ENCODE data around the gene NPTXR.

The NPTXR gene

DNA sequence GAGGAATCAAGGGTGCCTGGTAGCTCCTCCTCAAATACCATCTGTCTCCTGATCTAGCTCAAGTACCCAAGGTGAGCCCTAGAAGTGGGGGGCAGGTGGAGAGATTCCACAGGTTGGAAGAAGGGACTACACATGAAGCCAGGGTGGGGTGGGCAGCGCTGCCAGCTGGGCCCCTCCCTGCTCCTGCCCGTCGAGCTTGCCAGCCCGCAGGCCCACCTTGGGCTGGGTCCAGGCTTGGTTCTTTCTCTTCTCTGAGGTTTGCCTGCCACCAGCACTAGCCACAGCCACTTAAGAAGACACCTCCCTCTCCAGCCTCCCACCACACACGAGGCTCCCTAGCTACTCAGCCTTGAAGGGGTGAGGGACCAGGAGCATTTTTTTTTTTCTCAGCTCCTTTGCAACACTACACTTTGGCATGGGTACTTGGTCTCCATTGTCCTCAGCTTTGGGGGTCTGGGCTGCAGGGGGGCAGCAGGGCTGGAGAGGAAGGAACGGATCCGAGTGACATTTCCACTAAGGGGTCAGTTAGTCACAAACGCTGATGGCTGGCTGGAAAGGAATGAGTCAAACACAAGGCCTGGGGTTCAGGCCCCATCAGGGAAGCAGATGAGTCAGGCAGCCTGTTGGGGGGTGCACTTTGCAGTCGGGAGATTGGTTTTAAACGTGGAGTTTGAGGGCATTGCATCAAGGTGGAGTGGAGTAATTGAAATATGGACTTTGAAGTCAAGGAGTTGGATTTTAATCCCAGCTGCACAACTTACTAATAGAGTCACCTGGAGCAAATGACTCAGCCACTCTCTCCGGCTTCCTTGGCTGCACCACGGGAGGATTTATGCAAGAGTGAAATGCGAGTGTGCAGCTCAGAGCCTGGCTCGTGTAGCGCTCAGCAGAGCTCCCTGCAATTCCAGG is 7.4 kb upstream of the NPTXR start:
- no peak for DNase-seq

- DNase-seq: no peak
These were observed 6.6 kb upstream of the NPTXR start for GRCh38 chr22:38850399-38850798.

DNA sequence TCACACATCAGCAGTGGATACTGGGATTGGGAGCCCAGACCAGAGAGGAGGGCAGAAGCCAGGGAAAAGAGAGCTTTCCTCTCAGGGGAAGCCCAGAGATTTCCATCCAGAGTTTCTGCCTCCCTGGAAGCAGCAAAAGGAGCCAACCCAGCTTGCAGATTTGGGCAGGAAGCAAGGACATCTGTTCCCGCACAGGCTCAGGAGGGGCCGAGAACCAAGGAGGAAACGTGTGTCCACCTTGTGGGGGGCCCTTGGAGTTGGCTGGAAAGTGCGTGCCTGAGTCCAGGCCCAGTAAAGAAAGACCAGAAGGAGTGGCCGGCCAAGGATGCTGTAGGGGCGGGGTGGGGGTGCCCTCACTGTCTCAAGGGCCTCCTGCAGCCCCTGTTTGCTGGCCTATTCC is 6.0 kb upstream of the NPTXR start:
- DNase-seq: no peak

- DNase-seq: no peak
These were observed 2.6 kb upstream of the NPTXR start for GRCh38 chr22:38846412-38846811.

DNA sequence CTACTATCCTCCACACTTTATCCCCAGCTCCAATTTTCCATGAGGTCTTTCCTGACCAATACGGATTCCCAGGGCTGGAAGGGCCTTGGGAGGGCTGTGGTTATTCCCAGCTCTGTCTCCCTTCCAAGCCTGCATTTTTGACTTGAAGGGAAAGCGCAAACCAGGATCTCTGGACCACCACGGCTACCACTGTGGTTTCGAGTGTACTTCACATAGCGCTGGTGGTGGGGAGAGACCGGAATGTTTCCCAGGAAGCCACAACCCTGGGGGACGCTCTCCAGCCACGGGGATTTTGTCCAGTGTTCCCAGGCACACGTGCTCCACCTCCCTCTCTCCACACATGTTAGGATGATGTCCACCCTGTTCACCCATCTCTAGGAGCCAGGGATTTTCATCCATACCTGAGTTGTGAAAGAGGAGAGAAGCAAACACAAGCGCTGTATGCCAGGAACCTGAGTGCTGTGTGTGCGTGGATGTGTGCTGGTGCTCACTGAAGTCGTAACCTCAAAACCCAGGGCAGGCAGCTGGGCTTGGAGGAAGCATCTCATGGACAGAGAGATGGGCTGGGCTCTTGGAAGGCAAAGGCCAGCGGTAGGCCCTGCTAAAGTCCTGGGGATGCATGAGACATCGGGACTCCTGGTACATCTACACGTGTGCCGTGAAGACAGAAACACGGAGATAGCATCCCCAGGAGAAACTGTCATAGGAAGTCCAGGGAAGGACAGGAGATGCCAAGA is 1.3 kb upstream of the NPTXR start:
- no peak for DNase-seq

GRCh38 chr22:38844315-38845003 is 631 bp upstream of the NPTXR start:
- DNase-seq: no peak

- no peak for DNase-seq
These were observed 599 bp downstream of the NPTXR start for GRCh38 chr22:38843201-38843656.

DNA sequence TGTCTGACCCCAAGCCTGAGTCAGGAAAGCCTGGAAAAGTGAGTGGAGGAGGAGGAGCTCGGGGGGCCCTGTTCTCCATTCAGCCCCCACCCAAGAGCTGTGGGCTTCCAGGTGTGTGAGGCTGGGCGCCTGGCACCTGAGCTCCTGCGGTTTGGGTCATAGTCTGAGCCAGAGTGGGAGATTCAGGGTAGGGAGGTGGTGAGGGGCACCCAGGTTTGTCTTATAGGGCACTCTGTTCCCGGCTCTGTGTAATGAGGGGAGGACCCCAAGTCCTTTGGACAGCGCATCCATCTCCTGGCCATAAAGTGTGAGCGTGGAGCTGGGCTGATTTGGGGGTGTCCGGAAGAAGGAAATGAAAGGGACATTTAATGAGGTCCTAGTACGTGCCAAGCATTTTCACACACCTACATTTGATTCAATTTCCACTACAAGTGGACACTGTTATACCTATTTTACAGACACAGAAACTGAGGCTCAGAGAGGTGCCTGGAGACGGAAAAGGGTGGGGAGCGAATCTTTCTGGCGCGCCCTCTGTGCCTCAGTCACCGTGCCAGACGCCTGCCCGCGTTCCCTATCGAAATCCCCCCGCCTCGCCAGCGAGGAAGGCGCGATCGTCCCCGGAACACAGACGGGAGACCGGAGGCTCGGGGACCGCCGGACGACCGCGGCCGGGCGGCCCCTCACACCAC is 1.2 kb downstream of the NPTXR start:
- DNase-seq: no peak

DNA sequence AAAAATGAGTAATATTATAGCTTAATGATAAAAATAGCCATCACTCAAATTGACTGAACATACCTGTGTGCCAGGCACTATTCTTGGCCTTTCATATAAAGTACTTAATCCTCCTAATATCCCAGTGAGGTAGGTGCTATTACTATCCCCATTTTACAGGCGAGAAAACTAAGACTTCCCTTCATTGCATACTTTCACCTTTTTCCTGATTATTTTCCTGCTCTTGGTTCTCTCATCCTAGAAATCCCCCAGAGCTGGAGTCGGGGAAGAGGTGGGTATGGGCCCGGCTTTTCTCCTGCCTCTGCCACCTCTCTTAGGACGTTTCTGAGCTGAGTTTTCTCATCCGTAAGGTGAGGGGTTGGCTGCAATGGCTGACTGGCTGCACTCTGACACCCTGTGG is 2.2 kb downstream of the NPTXR start:
- no peak for DNase-seq

- no peak for DNase-seq
These were observed 2.6 kb downstream of the NPTXR start for GRCh38 chr22:38841211-38841610.

GRCh38 chr22:38840129-38840528 is 3.7 kb downstream of the NPTXR start:
- no peak for DNase-seq

GRCh38 chr22:38839686-38840085 is 4.1 kb downstream of the NPTXR start:
- DNase-seq: no peak

DNA sequence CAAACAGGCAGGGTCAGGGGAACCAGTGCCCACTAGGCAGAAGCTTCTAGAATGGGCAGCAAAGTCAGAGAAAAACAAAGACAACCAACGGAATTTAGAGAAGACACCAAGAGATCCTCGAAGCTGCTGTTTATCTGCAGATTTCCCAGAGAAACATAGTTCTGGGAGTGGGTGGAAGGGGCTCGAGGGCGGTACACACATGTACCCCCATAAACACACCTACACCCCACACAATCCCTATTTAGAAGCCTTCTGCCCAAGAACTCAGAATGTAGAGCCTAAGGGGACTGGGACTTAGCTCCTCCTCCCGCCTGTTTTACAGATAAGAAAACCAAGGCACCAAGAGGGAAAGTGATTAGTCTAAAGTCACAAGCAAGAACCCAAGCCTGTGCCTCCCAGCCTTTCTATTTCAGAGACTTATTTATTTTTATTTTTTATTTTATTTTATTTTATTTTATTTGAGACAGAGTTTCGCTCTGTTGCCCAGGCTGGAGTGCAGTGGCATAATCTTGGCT is 6.4 kb downstream of the NPTXR start:
- no peak for DNase-seq

DNA sequence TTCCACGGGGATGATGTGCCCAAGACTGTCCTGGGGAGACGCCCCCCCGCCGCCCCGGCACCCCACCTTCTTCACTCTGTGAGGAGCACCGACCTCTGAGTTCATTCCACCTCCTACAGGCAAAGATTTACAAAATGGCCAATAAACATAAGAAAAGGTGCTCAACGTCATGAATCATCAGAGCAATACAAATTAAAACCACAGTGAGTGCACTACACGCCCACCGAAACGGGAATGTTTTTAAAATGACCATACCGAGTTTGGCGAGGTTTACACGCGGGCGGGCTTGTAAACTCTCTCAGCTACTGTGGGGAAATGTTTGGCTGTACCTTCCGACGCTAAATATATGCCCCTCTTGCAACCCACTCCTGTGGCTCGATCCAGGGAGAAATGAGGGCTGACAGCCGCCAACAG is 7.9 kb downstream of the NPTXR start:
- no peak for DNase-seq

DNA sequence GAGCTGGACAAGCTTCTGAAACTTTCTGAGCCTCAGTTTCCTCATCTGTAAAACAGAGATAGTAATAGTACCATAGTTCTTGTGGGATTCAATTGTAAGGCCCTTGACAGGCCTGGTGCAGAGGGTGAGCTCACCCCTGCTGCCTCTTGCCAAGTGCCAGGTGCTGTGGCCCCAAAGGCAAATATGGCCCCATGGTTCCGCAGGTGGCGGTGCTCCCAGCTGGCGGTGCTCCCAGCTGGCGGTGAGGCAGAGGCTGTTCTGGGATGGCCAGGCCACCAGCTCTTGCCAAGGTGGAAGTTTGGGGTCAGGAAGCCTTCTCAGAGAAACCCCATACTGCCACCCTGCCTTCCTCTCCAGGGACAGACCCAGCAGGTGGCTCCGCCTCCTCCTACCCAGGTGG is 8.8 kb downstream of the NPTXR start:
- DNase-seq: no peak

- DNase-seq: no peak
These were observed 9.4 kb downstream of the NPTXR start for GRCh38 chr22:38834215-38834953.

DNA sequence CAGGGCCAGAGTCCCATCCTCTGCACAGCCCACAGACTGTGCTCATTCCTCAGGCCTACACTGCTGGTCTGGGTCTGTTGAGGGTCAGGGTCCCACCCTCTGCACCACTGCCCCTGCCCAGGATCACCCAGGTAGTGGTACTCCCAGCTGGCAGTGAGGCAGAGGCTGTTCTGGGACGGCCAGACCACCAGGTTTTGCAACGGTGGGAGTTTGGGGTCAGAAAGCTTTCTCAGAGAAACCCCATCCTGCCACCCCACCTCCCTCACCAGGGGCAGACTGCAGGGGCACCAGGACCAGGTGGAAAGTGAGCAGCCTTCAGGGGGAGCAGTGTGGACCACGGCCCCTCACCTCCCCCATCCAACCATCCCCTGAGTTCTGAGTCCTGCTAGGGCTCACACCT is 10.8 kb downstream of the NPTXR start:
- no peak for DNase-seq

DNA sequence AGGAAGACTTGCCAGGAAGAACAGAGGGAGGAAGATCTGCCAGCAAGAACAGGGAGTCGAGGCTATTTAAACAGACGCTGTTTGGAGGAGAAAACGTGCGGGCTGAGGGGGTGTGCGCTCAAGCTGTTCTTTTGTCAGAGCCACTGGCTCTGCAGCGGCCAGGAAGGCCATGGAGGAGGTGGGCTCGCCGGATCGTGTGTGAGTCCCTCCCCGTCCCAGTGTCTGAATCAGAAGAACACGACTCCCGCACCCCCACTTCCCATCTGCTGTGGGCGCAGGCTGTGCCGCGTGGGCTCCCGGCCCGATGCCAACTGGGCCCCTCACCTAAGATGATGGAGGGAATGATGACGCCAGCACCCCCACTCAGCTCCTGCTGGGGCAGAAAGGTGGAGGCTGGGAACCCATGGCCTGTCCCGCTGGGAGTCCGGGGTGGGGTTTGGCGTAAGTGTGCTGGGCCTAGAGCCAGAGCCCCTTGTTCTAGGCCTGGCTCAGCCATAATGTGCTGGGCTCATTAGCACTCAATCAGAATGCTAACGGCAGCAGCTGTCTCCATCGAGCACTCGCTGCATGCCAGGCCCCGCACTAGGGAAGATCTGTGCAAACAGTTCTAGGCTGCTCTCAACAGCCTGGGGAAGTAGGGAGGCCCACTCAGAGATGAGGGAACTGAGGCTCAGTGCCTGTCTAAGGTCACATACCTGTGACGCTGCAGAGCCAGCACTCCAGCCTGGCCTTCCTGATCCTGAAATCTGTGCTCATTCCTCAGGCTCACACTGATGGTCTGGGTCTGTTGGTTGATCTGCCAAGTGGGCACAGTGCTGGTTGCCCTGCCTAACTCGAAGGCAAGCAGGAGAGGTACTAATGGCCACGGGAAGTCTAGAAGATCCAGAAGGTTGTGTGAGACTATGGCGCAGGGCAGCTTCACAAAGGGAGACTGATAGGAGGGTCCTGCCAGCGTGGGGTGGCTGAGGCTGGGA is 11.5 kb downstream of the NPTXR start:
- no peak for DNase-seq

- no peak for DNase-seq
These were observed 12.5 kb downstream of the NPTXR start for GRCh38 chr22:38831166-38831945.

DNA sequence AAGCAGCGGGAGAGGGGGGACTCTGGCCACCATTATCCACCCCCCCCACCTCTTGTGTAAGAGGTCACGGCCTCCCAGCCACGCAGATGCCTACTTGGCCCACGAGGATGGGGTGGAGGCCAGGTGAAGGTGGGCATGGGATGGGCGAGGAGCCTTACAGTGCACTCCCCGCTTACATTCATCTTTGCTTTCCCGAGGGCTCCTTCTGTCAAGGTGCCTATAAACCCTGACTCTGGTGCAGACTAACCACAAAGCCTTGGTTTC is 13.1 kb downstream of the NPTXR start:
- DNase-seq: no peak
